Kidney epithelial cell (primary cell): ENCODE results near the gene IQSEC1. TPM values are rescaled to one million over a fixed set of nuclear protein-coding genes. Genes with fewer than 3 reads are reported as not detected.
A peak's percentile ranks its signal among the peaks of the same experiment; 100 is the strongest.

Experiments used
- DNase-seq: peaks from one replicate; pipeline ENCODE4 v3.0.0-alpha.2; 2010; ENCODE audit warnings: low read depth
- H3K27me3 ChIP-seq: 2 replicates; pipeline ENCODE4 v1.6.0; 2011; ENCODE audit warnings: low read length; ENCODE audit not compliant: control insufficient read depth, insufficient read depth
- H3K36me3 ChIP-seq: 2 replicates; pipeline ENCODE4 v1.5.1; 2011; ENCODE audit warnings: low read length; ENCODE audit not compliant: control insufficient read depth, insufficient read depth
- H3K4me3 ChIP-seq: 2 replicates; pipeline ENCODE4 v1.5.1; 2011; ENCODE audit warnings: low read depth, mild to moderate bottlenecking, control low read depth, low read length
- CTCF ChIP-seq: IDR thresholded peaks from 2 replicates; pipeline ENCODE4 v1.5.1; 2011; ENCODE audit warnings: mild to moderate bottlenecking, moderate library complexity, low read length, control low read depth, inconsistent platforms; ENCODE audit not compliant: insufficient read depth, poor library complexity, severe bottlenecking
- total RNA-seq: library from RNA; depleted of rRNA; stranded (reverse); fragments of >200 nt; gene quantifications from 2 replicates; pipeline ENCODE4 v1.2.3, GENCODE V29; 2015

Gene IQSEC1
- total RNA-seq, 1 donor from 2014 or later, result 14.9 TPM

- H3K4me3 ChIP-seq, result no peak overlapping the region
- no peak for DNase-seq
- no peak for TF ChIP-seq CTCF
- no peaks in the 10 kb centered on the region for H3K36me3 ChIP-seq
- H3K27me3 ChIP-seq, result peaks cover 17% of the 10 kb centered on the region
These were observed 195.1 kb downstream of the IQSEC1 start for GRCh38 chr3:12878141-12878574.

DNA sequence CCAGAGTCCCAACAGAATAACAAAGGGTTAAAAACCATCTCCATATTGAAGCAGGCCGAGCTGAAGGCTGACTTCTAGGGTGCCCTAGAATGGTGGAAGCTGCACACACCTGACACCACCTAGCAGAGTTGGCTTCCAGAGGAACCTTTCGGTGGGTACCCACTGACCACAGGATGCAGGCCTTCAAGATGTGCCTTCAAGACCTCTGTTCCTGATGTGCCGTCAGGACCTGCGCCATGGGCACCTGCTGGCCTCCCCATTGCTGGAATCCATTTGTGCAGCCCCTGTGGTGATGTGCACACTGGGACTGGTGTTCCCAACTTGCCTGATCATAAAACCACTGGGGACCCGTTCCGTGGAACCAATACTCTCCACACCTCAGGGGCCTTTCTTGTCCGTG lies 196.2 kb downstream of the IQSEC1 start:
- TF ChIP-seq CTCF, result no peak
- DNase-seq, result no peak
- Histone ChIP-seq H3K36me3 (no peaks in the 10 kb centered on the region), H3K4me3 (no peak overlapping the region), H3K27me3 (peaks cover 19% of the 10 kb centered on the region)

DNA sequence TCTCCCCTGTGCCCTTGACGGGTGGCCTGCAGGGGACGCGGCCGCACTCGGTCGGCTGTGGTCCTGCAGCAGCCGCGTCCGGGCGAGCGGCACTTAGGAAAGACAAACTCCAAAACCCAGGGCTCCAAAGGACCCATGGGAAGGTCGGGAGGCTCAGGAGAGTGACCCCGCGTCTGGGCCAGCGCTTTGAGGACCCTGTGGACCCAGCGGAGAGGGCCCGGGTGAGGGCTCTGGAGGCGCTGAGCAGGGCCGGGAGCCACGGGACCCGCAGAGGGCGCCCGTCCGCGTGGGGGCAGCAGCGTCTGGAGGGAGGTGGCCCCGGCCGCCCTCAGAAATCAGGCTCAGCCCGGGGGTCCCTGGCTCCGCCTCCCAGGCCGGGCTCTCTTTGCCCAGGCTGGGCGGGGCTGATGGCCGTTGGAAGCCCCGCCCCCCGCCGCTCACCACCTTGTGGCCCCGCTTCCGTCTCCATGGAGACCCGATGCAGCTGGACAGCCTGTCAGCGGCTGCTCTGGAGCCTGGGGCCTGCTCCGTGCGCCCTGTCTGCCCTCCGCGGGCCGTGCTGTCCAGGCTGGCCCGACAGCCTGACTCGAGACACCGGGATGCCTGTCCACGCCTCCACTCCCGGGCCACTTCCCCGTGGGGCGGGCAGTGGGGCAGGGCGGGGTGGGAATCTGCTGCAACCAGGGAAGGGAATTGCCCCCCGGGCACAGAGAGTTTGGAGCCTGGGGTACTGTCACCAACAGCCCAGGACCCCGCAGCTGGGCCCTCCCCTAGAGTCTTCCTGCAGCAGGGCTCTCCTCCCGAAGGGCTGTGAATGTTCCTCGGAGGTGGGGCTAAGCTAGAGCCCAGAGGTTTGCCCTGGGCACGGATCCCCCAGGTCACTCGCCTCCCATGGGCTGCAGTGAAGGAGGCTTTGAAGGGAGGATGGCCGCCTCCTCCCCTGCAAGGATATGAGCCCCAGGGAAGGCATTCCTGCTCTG lies 197.1 kb downstream of the IQSEC1 start:
- peak; percentile 33 for TF ChIP-seq CTCF
- Histone ChIP-seq H3K36me3 (no peaks in the 10 kb centered on the region), H3K4me3 (peak overlapping the region; percentile 23), H3K27me3 (peaks cover 21% of the 10 kb centered on the region)
- no peak for DNase-seq

- H3K36me3 ChIP-seq, result no peaks in the 10 kb centered on the region
These were observed 201.7 kb downstream of the IQSEC1 start for GRCh38 chr3:12871404-12871983.

GRCh38 chr3:12870942-12871341 lies 202.3 kb downstream of the IQSEC1 start:
- no peak overlapping the region for H3K4me3 ChIP-seq
- no peak for TF ChIP-seq CTCF
- H3K36me3 ChIP-seq, result no peaks in the 10 kb centered on the region
- H3K27me3 ChIP-seq, result peaks cover 23% of the 10 kb centered on the region
- no peak for DNase-seq

More at GRCh38 chr3:12871404-12871983, 201.7 kb downstream of the IQSEC1 start:
- DNase-seq, result no peak
- TF ChIP-seq CTCF, result no peak
- H3K27me3 ChIP-seq, result peaks cover 26% of the 10 kb centered on the region
- no peak overlapping the region for H3K4me3 ChIP-seq
